Body of pancreas (tissue), 4 donors: Measurements from ENCODE around the gene SCAPER.

Experiments used
- CTCF ChIP-seq, 7 experiments: fragments of 450-650 bp in 4 of 7; fragments of 200-600 bp in 3 of 7; sonication (generic) in 3 of 7; IDR thresholded peaks; one replicate each; pipeline ENCODE4 v1.5.1; 2016 to 2019; ENCODE audit warnings: antibody characterized with exemption in 7 of 7
- POLR2A ChIP-seq, 3 donors: fragments of 450-650 bp; IDR thresholded peaks; one replicate each; pipeline ENCODE4 v1.6.1; 2016; ENCODE audit warnings: antibody characterized with exemption in 3 of 3, mild to moderate bottlenecking in 2 of 3

GRCh38 chr15:76913737-76914136, 8.6 kb upstream of the SCAPER start:
- TF ChIP-seq CTCF (IDR thresholded peaks at IDR 0.05) (no peak), POLR2A (IDR thresholded peaks at IDR 0.05) (no peak)
